Stimulated activated CD4-positive, alpha-beta T cell treated with anti-CD3 and anti-CD28 coated beads, Interleukin-15, amount 100 ng/mL, for 1 hour (primary cell): ENCODE results near the gene HOXD4.

Source experiments
- DNase-seq, 2 donors: peaks; one replicate each; pipeline ENCODE4 v3.0.0-alpha.2; 2020; ENCODE audit warnings: low read depth in 1 of 2, low spot score in 1 of 2

The HOXD4 gene

GRCh38 chr2:176114120-176114929 is 37.0 kb upstream of the HOXD4 start:
- no peak for DNase-seq

GRCh38 chr2:176114930-176115625 is 36.3 kb upstream of the HOXD4 start:
- DNase-seq = no peak

DNA sequence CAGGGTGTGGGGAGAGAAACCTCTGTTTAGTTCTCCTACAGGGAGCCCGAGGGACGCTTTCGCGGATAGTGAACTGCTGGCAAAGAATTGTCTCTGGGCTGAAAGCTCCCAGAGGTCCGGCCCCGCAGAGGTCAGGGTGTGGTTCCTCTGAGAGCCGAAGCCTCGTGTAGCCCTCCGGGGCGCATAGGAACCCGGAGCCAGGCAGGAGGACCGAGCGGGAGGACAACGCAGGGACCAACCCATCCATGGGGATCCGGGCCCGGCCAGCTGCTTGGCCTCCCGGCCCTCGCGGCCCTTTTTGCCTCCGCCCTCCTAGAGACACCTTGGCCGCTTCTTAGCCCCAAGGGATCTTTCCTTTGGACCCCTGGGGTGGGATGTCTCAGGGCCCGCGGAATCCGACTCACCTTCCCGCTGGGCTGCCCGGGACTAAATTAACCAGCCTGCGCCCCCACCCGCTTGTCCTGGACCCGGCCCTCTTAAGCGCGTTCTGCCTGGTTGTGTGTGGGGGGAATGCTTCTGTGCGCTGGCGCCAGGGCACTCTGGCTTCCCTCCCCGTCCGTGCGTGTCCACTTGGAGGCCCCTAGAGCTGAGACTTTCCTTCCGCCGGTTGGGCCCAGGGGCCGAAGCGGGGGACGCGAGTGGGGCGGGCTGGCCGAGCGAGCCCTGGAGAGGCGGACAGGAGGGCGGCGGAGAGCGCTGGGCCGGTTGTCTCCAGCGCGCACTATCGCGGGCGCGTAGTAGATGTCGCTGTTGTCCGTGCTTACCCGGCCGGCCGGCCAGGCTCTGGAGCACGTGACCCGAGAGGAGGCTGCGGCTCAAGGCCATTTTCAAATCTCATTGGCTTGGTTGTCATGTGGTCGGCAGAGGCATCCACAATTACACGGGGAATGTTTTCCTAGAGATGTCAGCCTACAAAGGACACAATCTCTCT is 35.2 kb upstream of the HOXD4 start, which contains the start of gene HOXD10:
Gene HOXD10, plus strand, starts transcription at position 896 of the 931 bp plus-strand sequence. CDS start 56 bp downstream, outside the sequence.
- DNase-seq = no peak

DNA sequence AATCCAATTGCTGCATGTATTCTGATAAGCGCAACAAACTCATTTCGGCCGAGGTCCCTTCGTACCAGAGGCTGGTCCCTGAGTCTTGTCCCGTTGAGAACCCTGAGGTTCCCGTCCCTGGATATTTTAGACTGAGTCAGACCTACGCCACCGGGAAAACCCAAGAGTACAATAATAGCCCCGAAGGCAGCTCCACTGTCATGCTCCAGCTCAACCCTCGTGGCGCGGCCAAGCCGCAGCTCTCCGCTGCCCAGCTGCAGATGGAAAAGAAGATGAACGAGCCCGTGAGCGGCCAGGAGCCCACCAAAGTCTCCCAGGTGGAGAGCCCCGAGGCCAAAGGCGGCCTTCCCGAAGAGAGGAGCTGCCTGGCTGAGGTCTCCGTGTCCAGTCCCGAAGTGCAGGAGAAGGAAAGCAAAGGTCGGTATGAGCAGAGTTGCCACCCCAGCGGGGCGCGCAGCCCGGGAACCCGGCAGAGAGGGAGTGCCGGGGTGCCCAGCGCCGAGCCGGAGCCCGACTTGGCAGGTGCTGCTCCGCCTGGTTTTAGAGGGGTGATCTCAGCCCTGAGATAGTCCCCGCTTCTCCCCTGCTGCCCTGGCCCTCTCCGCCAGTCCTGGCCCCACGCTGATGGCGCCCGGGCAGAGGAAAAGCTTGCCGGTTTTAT is 34.1 kb upstream of the HOXD4 start:
- DNase-seq = no peak

- DNase-seq = no peak
Observed at GRCh38 chr2:176117823-176118371, 33.5 kb upstream of the HOXD4 start.

DNA sequence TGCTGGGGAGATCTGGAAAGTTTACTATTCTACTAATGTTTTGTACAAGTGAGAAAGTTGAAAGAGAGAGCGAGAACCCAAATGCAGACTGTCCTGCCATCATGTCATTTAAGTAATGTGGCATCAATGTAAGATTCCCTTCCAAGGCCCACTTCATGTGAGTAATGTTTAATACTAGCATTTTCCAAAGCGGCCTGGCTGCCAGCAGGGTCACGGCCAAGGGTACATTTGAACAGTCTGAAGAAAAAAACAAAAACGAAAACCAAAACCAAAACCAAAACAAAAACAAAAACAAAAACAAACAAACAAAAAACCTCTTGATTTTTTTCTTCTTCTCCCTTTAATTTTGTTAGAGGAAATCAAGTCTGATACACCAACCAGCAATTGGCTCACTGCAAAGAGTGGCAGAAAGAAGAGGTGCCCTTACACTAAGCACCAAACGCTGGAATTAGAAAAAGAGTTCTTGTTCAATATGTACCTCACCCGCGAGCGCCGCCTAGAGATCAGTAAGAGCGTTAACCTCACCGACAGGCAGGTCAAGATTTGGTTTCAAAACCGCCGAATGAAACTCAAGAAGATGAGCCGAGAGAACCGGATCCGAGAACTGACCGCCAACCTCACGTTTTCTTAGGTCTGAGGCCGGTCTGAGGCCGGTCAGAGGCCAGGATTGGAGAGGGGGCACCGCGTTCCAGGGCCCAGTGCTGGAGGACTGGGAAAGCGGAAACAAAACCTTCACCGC is 32.6 kb upstream of the HOXD4 start:
- DNase-seq = no peak

DNA sequence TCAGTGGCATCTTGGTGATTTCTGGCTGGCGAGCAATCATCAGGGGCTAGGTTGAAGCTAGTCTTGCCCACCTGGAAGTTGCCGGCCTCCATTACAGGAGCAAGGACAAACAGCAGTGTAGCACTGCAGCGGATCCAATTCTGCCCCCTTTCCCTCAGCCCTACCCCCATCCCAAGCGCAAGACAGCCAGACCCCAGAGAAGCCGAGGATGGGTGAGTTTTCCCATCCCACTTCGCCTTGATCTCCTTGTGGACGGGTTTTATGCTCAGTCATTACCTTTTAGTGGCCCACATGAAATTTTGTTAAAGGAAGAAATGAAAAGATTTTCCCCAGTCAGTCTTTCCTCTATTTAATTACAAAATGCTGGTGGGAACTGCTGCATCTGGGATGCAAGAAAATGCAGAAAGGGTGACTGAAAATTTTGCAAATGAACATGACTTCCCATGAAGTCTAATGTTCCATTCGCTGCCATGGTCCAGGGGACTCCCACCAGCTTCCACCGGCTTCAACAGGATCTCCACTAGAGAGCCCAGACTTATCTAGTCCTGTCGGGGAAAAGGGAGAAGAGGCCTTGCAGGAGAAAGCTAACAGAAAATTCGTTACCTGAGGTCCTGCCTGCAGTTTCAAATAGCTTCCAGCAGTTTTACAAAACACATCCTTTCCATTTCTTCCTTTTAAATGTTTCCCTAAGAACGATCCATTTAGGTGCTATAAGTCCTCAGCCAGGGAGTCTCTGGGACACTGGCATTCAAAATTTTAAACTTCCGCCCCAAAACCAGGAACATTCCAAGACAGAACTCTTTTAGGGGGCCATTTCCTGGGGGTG is 30.8 kb upstream of the HOXD4 start:
- DNase-seq = no peak

DNA sequence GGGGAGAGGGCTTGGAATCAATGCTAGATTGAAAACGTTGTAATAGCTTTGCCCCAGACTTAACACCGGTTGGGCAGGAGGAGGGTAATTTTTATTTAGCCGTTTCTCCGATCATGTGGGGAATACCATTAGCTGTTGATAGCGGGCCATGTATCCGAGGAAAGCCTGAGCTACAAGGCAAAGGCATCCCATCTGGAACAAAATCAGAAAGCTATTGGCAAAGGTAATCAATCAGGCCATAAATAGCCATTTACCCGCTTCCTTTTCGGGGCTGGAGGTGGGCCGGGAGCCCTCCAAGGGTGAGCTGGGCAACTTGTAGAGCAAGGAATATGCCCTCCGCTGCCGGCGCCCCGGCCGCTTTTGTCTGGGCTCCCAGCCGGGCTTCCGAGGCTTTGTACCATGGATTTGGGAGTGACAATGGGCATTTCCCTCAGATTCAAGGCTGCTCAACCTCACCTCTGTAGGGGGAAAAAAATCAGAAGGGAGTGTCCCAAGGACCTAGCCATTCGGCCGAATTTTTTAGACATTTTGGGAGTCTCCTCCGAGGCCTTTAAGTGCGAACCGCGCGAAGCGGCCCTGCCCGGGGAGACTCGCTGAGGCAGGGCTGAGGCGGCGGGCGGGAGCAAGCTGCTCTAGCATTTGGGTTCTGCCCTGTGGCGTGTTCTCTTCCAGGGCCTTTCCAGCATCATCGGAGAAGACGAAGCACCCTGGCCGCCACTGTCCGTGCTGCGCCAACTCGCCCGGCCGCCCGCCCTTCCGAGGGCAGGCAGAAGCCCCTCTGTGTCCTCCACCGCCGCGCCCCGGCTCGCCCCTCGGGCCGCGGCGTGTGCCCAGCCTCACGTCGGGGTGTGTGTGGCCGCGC is 29.9 kb upstream of the HOXD4 start:
- no peak for DNase-seq

GRCh38 chr2:176122052-176122682 is 29.2 kb upstream of the HOXD4 start:
- DNase-seq = no peak

DNA sequence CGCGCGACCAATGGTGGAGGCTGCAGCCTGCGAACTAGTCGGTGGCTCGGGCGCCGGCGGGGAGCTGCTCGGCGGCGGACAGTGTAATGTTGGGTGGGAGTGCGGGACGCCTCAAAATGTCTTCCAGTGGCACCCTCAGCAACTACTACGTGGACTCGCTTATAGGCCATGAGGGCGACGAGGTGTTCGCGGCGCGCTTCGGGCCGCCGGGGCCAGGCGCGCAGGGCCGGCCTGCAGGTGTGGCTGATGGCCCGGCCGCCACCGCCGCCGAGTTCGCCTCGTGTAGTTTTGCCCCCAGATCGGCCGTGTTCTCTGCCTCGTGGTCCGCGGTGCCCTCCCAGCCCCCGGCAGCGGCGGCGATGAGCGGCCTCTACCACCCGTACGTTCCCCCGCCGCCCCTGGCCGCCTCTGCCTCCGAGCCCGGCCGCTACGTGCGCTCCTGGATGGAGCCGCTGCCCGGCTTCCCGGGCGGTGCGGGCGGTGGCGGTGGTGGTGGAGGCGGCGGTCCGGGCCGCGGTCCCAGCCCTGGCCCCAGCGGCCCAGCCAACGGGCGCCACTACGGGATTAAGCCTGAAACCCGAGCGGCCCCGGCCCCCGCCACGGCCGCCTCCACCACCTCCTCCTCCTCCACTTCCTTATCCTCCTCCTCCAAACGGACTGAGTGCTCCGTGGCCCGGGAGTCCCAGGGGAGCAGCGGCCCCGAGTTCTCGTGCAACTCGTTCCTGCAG is 28.5 kb upstream of the HOXD4 start, which contains the start of gene HOXD9:
Gene HOXD9, plus strand, starts transcription at position 37 of the 728 bp plus-strand sequence. Its CDS starts 50 bp downstream, at position 87.
- no peak for DNase-seq

DNA sequence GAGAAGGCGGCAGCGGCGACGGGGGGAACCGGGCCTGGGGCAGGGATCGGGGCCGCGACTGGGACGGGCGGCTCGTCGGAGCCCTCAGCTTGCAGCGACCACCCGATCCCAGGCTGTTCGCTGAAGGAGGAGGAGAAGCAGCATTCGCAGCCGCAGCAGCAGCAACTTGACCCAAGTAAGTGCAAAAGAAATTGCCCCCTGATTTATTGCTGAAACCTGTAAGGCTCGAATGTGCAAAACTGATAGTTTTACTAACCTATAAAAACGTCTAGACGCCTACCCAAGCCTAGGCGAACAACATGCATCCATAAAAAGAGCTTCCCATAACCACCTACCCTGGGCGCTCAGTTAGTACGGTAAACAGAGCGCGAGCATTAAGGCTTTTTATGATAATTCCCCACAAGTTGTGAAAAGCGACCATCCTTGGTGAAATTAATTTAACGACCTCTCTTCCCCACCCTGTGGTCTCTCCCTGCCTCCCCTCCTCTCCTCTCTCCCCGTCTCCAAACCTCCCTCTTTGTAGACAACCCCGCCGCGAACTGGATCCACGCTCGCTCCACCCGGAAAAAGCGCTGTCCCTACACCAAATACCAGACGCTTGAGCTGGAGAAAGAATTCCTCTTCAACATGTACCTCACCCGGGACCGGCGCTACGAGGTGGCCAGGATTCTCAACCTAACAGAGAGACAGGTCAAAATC is 27.8 kb upstream of the HOXD4 start:
- no peak for DNase-seq

GRCh38 chr2:176124110-176124946 is 27.0 kb upstream of the HOXD4 start:
- DNase-seq = no peak

GRCh38 chr2:176124947-176125771 is 26.2 kb upstream of the HOXD4 start:
- DNase-seq = no peak

GRCh38 chr2:176125772-176126054 is 25.6 kb upstream of the HOXD4 start:
- no peak for DNase-seq
